ENCODE data around the gene PRKCB. TPM values are rescaled to one million over a fixed set of nuclear protein-coding genes. Genes with fewer than 3 reads are reported as not detected.
"Not testable (repeated sequence)": the region's sequence is repeated elsewhere in the genome, so short reads cannot be mapped to it uniquely, and the experiment has no call there.

The PRKCB gene
- total and polyA plus RNA-seq, 2 experiments from 2014 or later: 3.7 to 16.4 TPM

- not testable (repeated sequence) for H3K4me3 Mint-ChIP-seq; H3K4me3 ChIP-seq; H3K79me2 ChIP-seq (replicated peaks; ENCODE audit: insufficient read depth); H3K9me2 ChIP-seq (ENCODE audit: insufficient read depth); H3K27ac Mint-ChIP-seq; H3K4me1 ChIP-seq (ENCODE audit: insufficient read depth); H2AFZ ChIP-seq; H3K27ac ChIP-seq (ENCODE audit: low read depth); H3K36me3 ChIP-seq (ENCODE audit: insufficient read depth); H4K20me1 ChIP-seq (replicated peaks; ENCODE audit: insufficient read depth); DNase-seq (ENCODE audit: low spot score); H3K27me3 Mint-ChIP-seq (ENCODE audit: insufficient read depth, low read depth, poor library complexity); H3F3A ChIP-seq (replicated peaks; ENCODE audit: low read depth); ATAC-seq; H3K4me2 ChIP-seq; H3K27me3 ChIP-seq (ENCODE audit: insufficient read depth)
- peaks cover 16% of the 10 kb centered on the region for H3K36me3 Mint-ChIP-seq (ENCODE audit: low read depth)
- peaks cover 23% of the 10 kb centered on the region for H3K4me1 Mint-ChIP-seq
- H3K9me3 Mint-ChIP-seq: peaks cover 25% of the 10 kb centered on the region
Observed at GRCh38 chr16:24105471-24105870, 269.7 kb downstream of the PRKCB start.

GRCh38 chr16:24108090-24108489 lies 272.3 kb downstream of the PRKCB start:
- not testable (repeated sequence) for DNase-seq (ENCODE audit: low spot score); H3K9me2 ChIP-seq (ENCODE audit: insufficient read depth); H3K79me2 ChIP-seq (replicated peaks; ENCODE audit: insufficient read depth); H3F3A ChIP-seq (replicated peaks; ENCODE audit: low read depth); H3K27ac Mint-ChIP-seq; H3K27me3 Mint-ChIP-seq (ENCODE audit: insufficient read depth, low read depth, poor library complexity); H3K4me1 ChIP-seq (ENCODE audit: insufficient read depth); H4K20me1 ChIP-seq (replicated peaks; ENCODE audit: insufficient read depth); H3K27ac ChIP-seq (ENCODE audit: low read depth); H3K27me3 ChIP-seq (ENCODE audit: insufficient read depth); H3K4me3 ChIP-seq; ATAC-seq; H2AFZ ChIP-seq; H3K4me3 Mint-ChIP-seq; H3K36me3 ChIP-seq (ENCODE audit: insufficient read depth)
- peaks cover 28% of the 10 kb centered on the region for H3K9me3 Mint-ChIP-seq
- H3K4me2 ChIP-seq: 0 out of 2 replicates have a peak overlapping the region, but pooled peaks have one; percentile 14
- peaks cover 20% of the 10 kb centered on the region for H3K36me3 Mint-ChIP-seq (ENCODE audit: low read depth)
- peaks cover 12% of the 10 kb centered on the region; the same call in 2 of the 3 replicates for H3K4me1 Mint-ChIP-seq

GRCh38 chr16:24111724-24112302 lies 276.0 kb downstream of the PRKCB start:
- no peak for ATAC-seq
- H3K4me2 ChIP-seq: no peak overlapping the region
- Mint-ChIP-seq H3K27ac (no peak overlapping the region), H3K4me1 (peaks cover 20% of the 10 kb centered on the region; the same call in 2 of the 3 replicates), H3K36me3 (ENCODE audit: low read depth) (peaks cover 23% of the 10 kb centered on the region; the same call in 2 of the 3 replicates), H3K27me3 (ENCODE audit: insufficient read depth, low read depth, poor library complexity) (peaks cover 3% of the 10 kb centered on the region), H3K4me3 (no peak overlapping the region), H3K9me3 (peaks cover 25% of the 10 kb centered on the region)
- H3F3A ChIP-seq (replicated peaks; ENCODE audit: low read depth): no peaks in the 10 kb centered on the region
- no peaks in the 10 kb centered on the region for H3K27me3 ChIP-seq (ENCODE audit: insufficient read depth)
- H3K79me2 ChIP-seq (replicated peaks; ENCODE audit: insufficient read depth): no peaks in the 10 kb centered on the region
- no peaks in the 10 kb centered on the region for H4K20me1 ChIP-seq (replicated peaks; ENCODE audit: insufficient read depth)
- no peak overlapping the region for H2AFZ ChIP-seq
- H3K9me2 ChIP-seq (ENCODE audit: insufficient read depth): no peaks in the 10 kb centered on the region
- no peaks in the 10 kb centered on the region for H3K36me3 ChIP-seq (ENCODE audit: insufficient read depth)
- peaks cover 14% of the 10 kb centered on the region for H3K4me1 ChIP-seq (ENCODE audit: insufficient read depth)
- no peak for DNase-seq (ENCODE audit: low spot score)
- H3K27ac ChIP-seq (ENCODE audit: low read depth): no peak overlapping the region
- H3K4me3 ChIP-seq: no peak overlapping the region
- TF ChIP-seq EZH2phosphoT487 (IDR thresholded peaks at IDR 0.05; ENCODE audit: unreplicated experiment): no peak

- Histone ChIP-seq H3K4me3 (no peak overlapping the region), H3K27me3 (ENCODE audit: insufficient read depth) (no peaks in the 10 kb centered on the region), H4K20me1 (replicated peaks; ENCODE audit: insufficient read depth) (no peaks in the 10 kb centered on the region), H3K4me2 (no peak overlapping the region), H3K27ac (ENCODE audit: low read depth) (no peak overlapping the region; the same call in 1 of the 2 replicates), H3K36me3 (ENCODE audit: insufficient read depth) (no peaks in the 10 kb centered on the region), H2AFZ (0 out of 2 replicates have a peak overlapping the region, but pooled peaks have one; percentile 21), H3K79me2 (replicated peaks; ENCODE audit: insufficient read depth) (no peaks in the 10 kb centered on the region), H3K4me1 (ENCODE audit: insufficient read depth) (peaks cover 22% of the 10 kb centered on the region), H3K9me2 (ENCODE audit: insufficient read depth) (no peaks in the 10 kb centered on the region), H3F3A (replicated peaks; ENCODE audit: low read depth) (no peaks in the 10 kb centered on the region)
- Mint-ChIP-seq H3K27me3 (ENCODE audit: insufficient read depth, low read depth, poor library complexity) (peaks cover 3% of the 10 kb centered on the region), H3K4me3 (no peak overlapping the region), H3K27ac (no peak overlapping the region), H3K9me3 (peaks cover 16% of the 10 kb centered on the region), H3K4me1 (peaks cover 27% of the 10 kb centered on the region), H3K36me3 (ENCODE audit: low read depth) (peaks cover 15% of the 10 kb centered on the region; the same call in 2 of the 3 replicates)
- DNase-seq (ENCODE audit: low spot score) (no peak), ATAC-seq (no peak)
- TF ChIP-seq EZH2phosphoT487 (IDR thresholded peaks at IDR 0.05; ENCODE audit: unreplicated experiment): no peak
- TF ChIP-seq NANOG (IDR thresholded peaks at IDR 0.05; ENCODE audit: borderline replicate concordance): no peak
- no peak for TF ChIP-seq ZNF114 (CRISPR knock-in tag; IDR thresholded peaks at IDR 0.05)
- no peak for TF ChIP-seq REST (IDR thresholded peaks at IDR 0.05; ENCODE audit: unreplicated experiment)
- no peak for TF ChIP-seq STAT1 (IDR thresholded peaks at IDR 0.05; ENCODE audit: unreplicated experiment)
- TF ChIP-seq POLR2AphosphoS5 (IDR thresholded peaks at IDR 0.05; ENCODE audit: low read depth): no peak
- TF ChIP-seq CREB1 (CRISPR knock-in tag; IDR thresholded peaks at IDR 0.05; ENCODE audit: low read depth): no peak
- TF ChIP-seq ETS1 (IDR thresholded peaks at IDR 0.05): no peak
Observed at GRCh38 chr16:24113115-24113745, 277.4 kb downstream of the PRKCB start.
